NCI-H69 (cell line): ENCODE results near the gene PLEKHA4.
A peak's percentile ranks its signal among the peaks of the same experiment; 100 is the strongest.
"Not testable (repeated sequence)": the region's sequence is repeated elsewhere in the genome, so short reads cannot be mapped to it uniquely, and the experiment has no call there.

Experiments
- DNase-seq: peaks from one replicate; lab custom pipeline; 2025; lab: John Stamatoyannopoulos, UW

PLEKHA4 gene

GRCh38 chr19:48868114-48868886, at the start of gene PLEKHA4:
TSS of gene PLEKHA4 (minus strand) at chr19:48868617. CDS start at chr19:48867620, 997 bp downstream.
- no peak for DNase-seq

- no peak for DNase-seq
Observed at GRCh38 chr19:48918071-48918470, 49.7 kb upstream of the PLEKHA4 start.

- DNase-seq = no peak
Observed at GRCh38 chr19:48915757-48916156, 47.3 kb upstream of the PLEKHA4 start.

GRCh38 chr19:48914181-48914580, 45.8 kb upstream of the PLEKHA4 start:
- no peak for DNase-seq

GRCh38 chr19:48913114-48913889, 44.9 kb upstream of the PLEKHA4 start:
- no peak for DNase-seq

GRCh38 chr19:48910803-48911202, 42.4 kb upstream of the PLEKHA4 start:
- DNase-seq = no peak

GRCh38 chr19:48909424-48910077, 41.1 kb upstream of the PLEKHA4 start:
- not testable (repeated sequence) for DNase-seq

- DNase-seq = no peak
Observed at GRCh38 chr19:48907671-48908070, 39.3 kb upstream of the PLEKHA4 start.

- no peak for DNase-seq
Observed at GRCh38 chr19:48906324-48906723, 37.9 kb upstream of the PLEKHA4 start.

GRCh38 chr19:48905664-48906063, 37.2 kb upstream of the PLEKHA4 start:
- DNase-seq = no peak

GRCh38 chr19:48903788-48904187, 35.4 kb upstream of the PLEKHA4 start:
- DNase-seq = not testable (repeated sequence)

GRCh38 chr19:48902291-48902690, 33.9 kb upstream of the PLEKHA4 start:
- DNase-seq = not testable (repeated sequence)

- DNase-seq = peak; percentile 22
Observed at GRCh38 chr19:48900477-48901406, 32.3 kb upstream of the PLEKHA4 start.

GRCh38 chr19:48899781-48900476, 31.5 kb upstream of the PLEKHA4 start, which contains the start of gene NUCB1:
TSS of gene NUCB1 (plus strand) at chr19:48900312. CDS start at chr19:48900797, 485 bp downstream.
- peak; percentile 99 for DNase-seq

GRCh38 chr19:48899386-48899749, 31.0 kb upstream of the PLEKHA4 start:
- DNase-seq = not testable (repeated sequence)

- no peak for DNase-seq
Observed at GRCh38 chr19:48897181-48897580, 28.8 kb upstream of the PLEKHA4 start.

GRCh38 chr19:48896191-48896720, 27.8 kb upstream of the PLEKHA4 start:
- DNase-seq = peak; percentile 69

- DNase-seq = no peak
Observed at GRCh38 chr19:48895226-48895625, 26.8 kb upstream of the PLEKHA4 start.

GRCh38 chr19:48890551-48890950, 22.1 kb upstream of the PLEKHA4 start:
- no peak for DNase-seq

GRCh38 chr19:48889496-48889895, 21.1 kb upstream of the PLEKHA4 start:
- not testable (repeated sequence) for DNase-seq
